Hindlimb muscle (tissue), 1 donor: ENCODE data around the gene DGKA. TPM values are rescaled to one million over a fixed set of nuclear protein-coding genes. Genes with fewer than 3 reads are reported as not detected.
"Not testable (repeated sequence)": the region's sequence is repeated elsewhere in the genome, so short reads cannot be mapped to it uniquely, and the experiment has no call there.

Experiments
- DNase-seq: peaks from one replicate; pipeline ENCODE4 v3.0.0-alpha.2; 2013
- polyA plus RNA-seq: library from polyadenylated mRNA; unstranded; fragments of 120-200 nt; gene quantifications from one replicate; pipeline ENCODE4 v1.2.1, GENCODE V29; 2013; ENCODE audit not compliant: insufficient read length

Gene DGKA
- polyA plus RNA-seq, 1 donor, result 16.3 TPM

- DNase-seq, result no peak
Measured at GRCh38 chr12:55969356-55969755, 38.4 kb downstream of the DGKA start.

- no peak for DNase-seq
Measured at GRCh38 chr12:55970775-55971174, 39.8 kb downstream of the DGKA start.

GRCh38 chr12:55972042-55972441 is 41.1 kb downstream of the DGKA start:
- DNase-seq, result no peak

DNA sequence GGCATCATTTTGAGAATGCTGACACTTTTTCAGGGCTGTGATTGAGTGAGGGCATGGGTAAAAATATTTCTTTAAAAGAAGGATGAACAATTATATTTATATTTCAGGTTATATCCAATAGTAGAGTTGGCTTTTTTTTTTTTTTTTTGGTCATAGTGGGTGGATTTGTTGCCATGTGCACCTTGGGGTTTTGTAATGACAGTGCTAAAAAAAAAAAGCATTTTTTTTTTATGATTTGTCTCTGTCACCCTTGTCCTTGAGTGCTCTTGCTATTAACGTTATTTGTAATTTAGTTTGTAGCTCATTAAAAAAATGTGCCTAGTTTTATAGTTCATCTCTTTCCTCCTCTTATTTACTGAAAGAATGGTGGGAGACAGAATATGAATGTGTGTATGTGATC is 41.5 kb downstream of the DGKA start:
- DNase-seq, result no peak

DNA sequence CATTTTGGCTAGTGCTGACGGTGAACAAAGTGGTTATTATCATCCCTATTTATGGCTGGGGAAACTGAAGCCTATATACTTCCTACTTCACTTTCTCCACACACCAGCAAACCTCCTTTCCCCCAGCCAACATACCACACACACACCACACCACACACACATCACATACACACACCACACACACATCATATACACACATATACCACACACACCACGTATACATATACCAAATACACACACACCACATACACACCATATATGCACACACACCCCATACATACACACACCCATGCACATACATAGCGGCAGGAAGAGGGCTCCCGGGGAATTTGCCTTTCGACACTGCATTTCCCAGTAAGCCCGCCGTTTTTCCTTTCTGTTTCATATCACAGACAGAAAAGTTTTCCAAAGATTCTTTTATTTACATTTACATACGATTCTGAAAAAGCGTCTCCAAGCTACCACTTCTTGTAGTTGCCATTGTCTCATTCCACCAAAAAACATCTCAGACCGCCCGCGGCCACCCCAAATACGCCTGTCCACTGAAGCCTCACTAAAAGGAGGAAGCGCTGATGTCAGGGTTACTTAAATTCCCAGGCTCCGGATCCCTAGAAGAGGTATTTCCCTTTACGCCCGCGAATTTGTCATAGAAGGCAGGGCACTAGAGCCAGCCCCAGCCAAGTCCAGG is 42.1 kb downstream of the DGKA start:
- DNase-seq, result peak; percentile 21

- peak; percentile 99 for DNase-seq
Measured at GRCh38 chr12:55973599-55974307, 42.8 kb downstream of the DGKA start, which contains the start of gene RAB5B. Gene RAB5B (plus strand): TSS chr12:55974078. CDS start chr12:55986961, 12,883 bp downstream.

- no peak for DNase-seq
Measured at GRCh38 chr12:55974308-55974730, 43.4 kb downstream of the DGKA start.

GRCh38 chr12:55978393-55978792 is 47.4 kb downstream of the DGKA start:
- no peak for DNase-seq

GRCh38 chr12:55979069-55979468 is 48.1 kb downstream of the DGKA start:
- DNase-seq, result no peak

- DNase-seq, result not testable (repeated sequence)
Measured at GRCh38 chr12:55981882-55982281, 50.9 kb downstream of the DGKA start.

- DNase-seq, result no peak
Measured at GRCh38 chr12:55982319-55982936, 51.5 kb downstream of the DGKA start.

DNA sequence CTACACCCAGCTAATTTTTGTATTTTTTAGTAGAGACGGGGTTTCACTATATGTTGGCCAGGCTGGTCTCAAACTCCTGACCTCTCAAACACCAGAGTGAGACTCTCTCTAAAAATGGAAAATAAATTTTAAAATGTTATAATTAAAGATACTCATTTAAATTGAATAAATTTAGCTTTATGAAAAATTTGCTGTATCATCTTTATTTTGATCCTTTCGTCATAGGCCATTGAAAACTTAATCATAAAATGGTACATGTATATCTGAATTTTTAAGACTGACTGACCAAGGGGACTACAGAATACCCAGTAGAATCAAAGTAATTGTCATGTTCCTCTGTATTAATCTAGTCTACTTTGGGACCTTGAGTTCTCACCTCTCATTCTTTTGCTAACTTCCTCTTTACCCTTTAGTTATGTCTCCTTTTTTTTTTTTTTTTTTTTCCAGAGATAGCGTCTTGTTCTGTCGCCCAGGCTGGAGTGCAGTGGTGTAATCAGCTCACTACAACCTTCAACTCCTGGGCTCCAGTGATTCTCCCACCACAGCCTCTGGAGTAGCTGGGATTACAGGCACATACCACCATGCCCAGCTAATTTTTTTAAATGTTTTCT is 52.4 kb downstream of the DGKA start:
- DNase-seq, result no peak

DNA sequence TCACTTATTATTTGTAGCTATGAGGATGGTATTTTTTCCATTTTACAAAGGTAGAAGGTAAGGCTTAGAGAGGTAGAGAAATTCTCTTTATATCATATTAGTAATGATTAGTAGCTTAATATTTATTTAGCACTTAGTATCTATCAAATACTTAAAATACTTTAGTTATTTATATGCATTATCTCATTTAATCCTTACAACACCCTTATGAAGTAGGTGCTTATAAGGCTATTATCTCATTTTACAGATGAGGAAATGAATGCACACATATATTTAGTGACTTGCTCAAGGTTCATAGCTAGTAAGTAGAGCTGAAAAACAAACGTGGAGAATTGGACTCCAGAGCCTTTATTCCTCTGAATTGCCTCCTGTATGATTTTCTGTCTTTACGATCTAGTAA is 53.9 kb downstream of the DGKA start:
- DNase-seq, result no peak

GRCh38 chr12:55985341-55985740 is 54.4 kb downstream of the DGKA start:
- no peak for DNase-seq

- not testable (repeated sequence) for DNase-seq
Measured at GRCh38 chr12:55985976-55986375, 55.0 kb downstream of the DGKA start.

- no peak for DNase-seq
Measured at GRCh38 chr12:55991110-55991509, 60.1 kb downstream of the DGKA start.

- no peak for DNase-seq
Measured at GRCh38 chr12:55993230-55993853, 62.4 kb downstream of the DGKA start.

DNA sequence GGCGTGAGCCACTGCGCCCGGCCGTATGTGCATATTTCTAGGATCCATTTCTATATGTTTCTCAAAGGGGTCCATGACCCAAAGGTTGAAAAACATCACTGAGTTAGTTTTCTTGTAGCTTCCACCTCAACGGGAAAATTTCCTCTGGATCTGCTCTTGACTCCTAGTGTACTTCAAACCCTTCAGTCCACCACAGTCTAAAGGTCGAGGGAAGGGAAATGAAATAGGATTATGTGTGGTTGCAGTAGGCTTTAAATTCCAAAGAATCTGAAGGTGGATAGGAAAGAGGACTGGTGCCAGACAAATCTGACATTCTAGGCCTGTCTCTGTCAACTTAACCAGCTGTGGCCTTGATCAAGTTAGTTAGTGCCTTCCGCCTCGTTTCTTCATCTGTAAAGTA is 64.4 kb downstream of the DGKA start:
- no peak for DNase-seq

- peak; percentile 70 for DNase-seq
Measured at GRCh38 chr12:55996201-55996714, 65.3 kb downstream of the DGKA start.

DNA sequence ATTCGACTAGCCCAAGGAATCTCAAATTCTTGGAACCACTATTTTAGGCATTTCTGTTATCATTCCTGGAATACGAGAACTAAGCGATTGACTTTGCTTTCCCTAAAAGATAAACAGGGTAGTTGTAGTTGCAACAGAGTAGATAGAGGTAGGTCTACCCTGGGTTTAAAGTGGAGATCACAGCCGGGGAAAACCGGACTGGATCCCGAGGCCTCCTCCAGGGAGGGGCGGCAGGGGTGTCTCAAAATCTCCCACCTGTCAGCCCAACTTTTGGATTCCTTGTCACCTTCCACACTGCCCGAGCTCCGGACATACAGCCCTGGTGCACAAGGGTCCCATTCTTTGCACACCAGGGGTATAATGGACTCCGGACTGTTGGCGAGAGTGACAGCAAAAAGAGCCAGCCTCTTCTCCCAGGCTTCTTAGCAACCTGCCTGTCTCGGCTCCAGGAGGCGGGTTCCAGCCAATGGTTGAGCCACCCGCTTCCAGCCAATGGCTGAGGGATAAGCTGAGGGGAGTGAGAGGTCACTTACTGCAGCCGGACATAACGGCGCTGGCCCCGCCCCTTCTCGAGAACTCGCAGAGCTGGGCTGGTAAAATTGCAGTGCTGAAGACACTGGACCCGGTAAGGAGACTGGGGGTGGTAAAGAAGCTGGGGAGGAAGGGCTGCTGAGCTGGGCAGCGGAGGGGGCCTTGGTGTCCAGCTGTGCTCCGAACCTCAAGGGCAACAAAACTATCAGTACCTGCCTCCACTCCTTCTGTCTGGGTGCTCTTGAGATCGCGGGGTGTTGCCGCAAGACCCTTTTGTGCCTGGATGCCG is 66.0 kb downstream of the DGKA start, which contains the start of gene SUOX:
Gene SUOX, plus strand, starts transcription at position 562 of the 820 bp plus-strand sequence. CDS start 4,946 bp downstream, outside the sequence.
- peak; percentile 93 for DNase-seq

DNA sequence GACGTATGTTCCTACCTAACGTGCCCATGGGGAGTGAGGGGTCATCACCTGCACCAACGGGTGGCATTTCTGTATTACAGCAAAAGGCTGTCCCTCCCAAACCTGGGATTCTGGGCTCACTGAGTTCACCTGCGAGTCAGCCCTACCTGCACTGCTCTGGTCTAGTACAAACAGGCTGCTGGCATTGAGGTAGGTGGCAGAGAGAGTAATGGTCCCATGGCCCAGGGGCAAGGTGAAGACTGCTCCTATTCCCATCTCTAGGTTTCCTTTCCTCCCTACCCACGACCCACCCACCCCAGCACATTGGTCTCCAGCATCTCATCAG is 66.5 kb downstream of the DGKA start:
- no peak for DNase-seq

DNA sequence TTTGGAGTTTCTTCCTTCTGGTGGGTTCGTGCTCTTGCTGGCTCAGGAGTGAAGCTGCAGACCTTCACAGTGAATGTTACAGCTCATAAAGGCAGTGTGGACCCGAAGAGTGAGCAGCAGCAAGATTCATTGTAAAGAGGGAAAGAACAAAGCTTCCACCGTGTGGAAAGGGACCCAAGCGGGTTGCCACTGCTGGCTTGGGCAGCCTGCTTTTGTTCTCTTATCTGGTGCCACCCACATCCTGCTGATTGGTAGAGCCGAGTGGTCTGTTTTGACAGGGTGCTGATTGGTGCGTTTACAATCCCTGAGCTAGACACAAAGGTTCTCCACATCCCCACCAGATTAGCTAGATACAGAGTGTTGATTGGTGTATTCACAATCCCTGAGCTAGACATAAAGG is 68.6 kb downstream of the DGKA start:
- DNase-seq, result not testable (repeated sequence)
